Esophagus squamous epithelium (tissue), 5 donors: ENCODE data around the gene MAP3K5. TPM values are rescaled to one million over a fixed set of nuclear protein-coding genes. Genes with fewer than 3 reads are reported as not detected.
A peak's percentile ranks its signal among the peaks of the same experiment; 100 is the strongest.

ENCODE experiments used
- DNase-seq: peaks from one replicate; lab custom pipeline; 2025; lab: John Stamatoyannopoulos, UW
- H3K27ac ChIP-seq, 4 donors: fragments of 200-600 bp; sonication (generic); one replicate each; pipeline ENCODE4 v1.5.1; 2016 to 2019; ENCODE audit warnings: mild to moderate bottlenecking in 1 of 4
- H3K27me3 ChIP-seq, 4 donors: fragments of 200-600 bp; sonication (generic); 1 replicate in 3 of 4; 2 replicates in 1 of 4; pipeline versions ENCODE4 v1.5.1 to v1.6.0; 2017 to 2021; ENCODE audit warnings: antibody characterized with exemption in 1 of 4
- H3K36me3 ChIP-seq, 3 donors: fragments of 200-600 bp; sonication (generic); one replicate each; pipeline ENCODE4 v1.5.1; 2016 to 2019
- H3K4me1 ChIP-seq, 3 donors: fragments of 200-600 bp; sonication (generic); one replicate each; pipeline ENCODE4 v1.5.1; 2017 to 2019
- H3K4me3 ChIP-seq, 4 donors: fragments of 200-600 bp; sonication (generic); 1 replicate in 3 of 4; 2 replicates in 1 of 4; pipeline ENCODE4 v1.5.1; 2016 to 2019; ENCODE audit warnings: mild to moderate bottlenecking in 2 of 4, moderate library complexity in 1 of 4
- H3K9me3 ChIP-seq, 3 donors: fragments of 200-600 bp; sonication (generic); one replicate each; pipeline ENCODE4 v1.5.1; 2016 to 2019
- CTCF ChIP-seq, 6 experiments: fragments of 450-650 bp in 4 of 6; fragments of 200-600 bp in 2 of 6; sonication (generic) in 2 of 6; IDR thresholded peaks; one replicate each; pipeline ENCODE4 v1.5.1; 2016 to 2019; ENCODE audit warnings: antibody characterized with exemption in 6 of 6, mild to moderate bottlenecking in 4 of 6, moderate library complexity in 4 of 6
- POLR2A ChIP-seq, 4 donors: fragments of 450-650 bp; IDR thresholded peaks; one replicate each; pipeline ENCODE4 v1.6.1; 2017; ENCODE audit warnings: antibody characterized with exemption in 4 of 4, mild to moderate bottlenecking in 4 of 4, moderate library complexity in 3 of 4
- WGBS, 2 donors: methylation state at CpG; one replicate each; pipeline ENCODE4 v1.1.5; 2018; 5-methylcytosine and 5-hydroxymethylcytosine counted together
- intact Hi-C: fragments of 100-400 bp; cut with DNase I; formaldehyde crosslinking; loops from one replicate; pipeline ENCODE4 v1.15.0; 2022
- total RNA-seq, 4 donors: library from RNA; depleted of rRNA; stranded (reverse); fragments of >200 nt; gene quantifications; one replicate each; pipeline ENCODE4 v1.1.0, GENCODE V29; 2016
- donor health status: DM: yes; HTN: yes; CAD: no.

Gene MAP3K5
- total RNA-seq, 4 donors from 2014 or later, result 9.2 to 22.9 (median 20.9) TPM

GRCh38 chr6:136725124-136725523 lies 67.2 kb downstream of the MAP3K5 start:
- Histone ChIP-seq H3K4me3 (no peak overlapping the region), H3K9me3 (no peaks in the 10 kb centered on the region), H3K27ac (no peak overlapping the region), H3K36me3 (no peaks in the 10 kb centered on the region), H3K4me1 (peaks cover 5 to 10% (median 8%) of the 10 kb centered on the region in 3 donors), H3K27me3 (no peaks in the 10 kb centered on the region)
- 92 to 97% methylated on average over 4 of the region's 4 CpGs for WGBS, 2 donors
- no peak for DNase-seq
- no peak for TF ChIP-seq CTCF (IDR thresholded peaks at IDR 0.05)
- intact Hi-C loops, result no loop called here

DNA sequence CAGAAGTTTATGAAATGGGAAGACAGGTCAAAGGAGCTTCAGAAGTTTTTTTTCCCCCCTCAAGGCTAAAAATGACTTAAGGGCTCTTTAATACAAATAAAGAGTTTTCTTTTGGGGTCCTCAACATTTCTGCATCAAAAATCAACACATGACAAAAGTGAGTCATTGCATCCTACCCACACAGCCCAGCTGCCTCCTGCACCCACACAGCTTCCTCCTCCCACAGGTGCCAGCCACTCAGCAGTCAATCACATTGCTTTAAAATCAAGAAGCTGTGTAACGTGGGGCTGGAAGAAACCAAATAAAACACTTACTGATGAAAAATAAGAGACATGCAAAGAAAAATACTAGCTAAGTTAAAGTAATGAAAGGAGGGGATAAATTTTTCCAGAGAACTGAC lies 68.5 kb downstream of the MAP3K5 start:
- H3K9me3 ChIP-seq, result no peaks in the 10 kb centered on the region
- peaks cover 5 to 16% (median 10%) of the 10 kb centered on the region in 3 donors for H3K4me1 ChIP-seq
- no peaks in the 10 kb centered on the region for H3K27me3 ChIP-seq
- intact Hi-C loops, result no loop called here
- WGBS, 2 donors, result 14 to 18% methylated on average over 1 of the region's 1 CpG
- H3K27ac ChIP-seq, result no peak overlapping the region
- no peak for TF ChIP-seq POLR2A (IDR thresholded peaks at IDR 0.05)
- TF ChIP-seq CTCF (IDR thresholded peaks at IDR 0.05), result no peak
- H3K4me3 ChIP-seq, result no peak overlapping the region
- DNase-seq, result no peak
- H3K36me3 ChIP-seq, result no peaks in the 10 kb centered on the region

DNA sequence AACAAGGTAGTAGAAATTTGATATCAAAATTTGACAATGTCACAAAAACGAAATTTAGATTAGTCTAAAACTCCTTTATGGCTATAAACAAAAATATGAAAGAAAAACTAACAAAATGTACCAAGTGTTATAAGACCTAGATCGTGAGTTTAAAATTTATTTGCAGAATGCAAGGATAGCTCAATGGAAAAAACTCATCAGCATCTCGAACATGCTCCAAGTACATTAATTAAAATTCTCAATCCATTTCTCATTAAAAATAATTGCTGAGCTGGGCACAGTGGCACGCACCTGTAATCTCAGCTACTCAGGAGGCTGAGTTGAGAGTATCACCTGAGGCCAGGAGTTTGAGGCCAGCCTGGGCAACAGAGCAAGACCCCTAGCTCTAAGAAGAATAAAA lies 70.8 kb downstream of the MAP3K5 start:
- WGBS, 2 donors, result 82 to 85% methylated on average over 4 of the region's 4 CpGs
- TF ChIP-seq CTCF (IDR thresholded peaks at IDR 0.05) (no peak), POLR2A (IDR thresholded peaks at IDR 0.05) (no peak)
- H3K27ac ChIP-seq, result no peak overlapping the region

GRCh38 chr6:136720045-136720770 lies 72.1 kb downstream of the MAP3K5 start:
- WGBS, 2 donors, result 75 to 79% methylated on average over 13 of the region's 13 CpGs
- H3K4me3 ChIP-seq, result peak overlapping the region in 1 of 4 donors; percentile 4
- H3K27me3 ChIP-seq, result no peaks in the 10 kb centered on the region
- H3K4me1 ChIP-seq, result peaks cover 10 to 43% (median 29%) of the 10 kb centered on the region in 3 donors
- intact Hi-C loops, result no loop called here
- H3K36me3 ChIP-seq, result no peaks in the 10 kb centered on the region
- peak overlapping the region in 1 of 4 donors; percentile 32 for H3K27ac ChIP-seq
- H3K9me3 ChIP-seq, result no peaks in the 10 kb centered on the region
- DNase-seq, result no peak
- no peak for TF ChIP-seq CTCF (IDR thresholded peaks at IDR 0.05)

More for the DNA sequence above, 70.8 kb downstream of the MAP3K5 start:
- intact Hi-C loops, result no loop called here
- no peaks in the 10 kb centered on the region for H3K27me3 ChIP-seq
- H3K4me3 ChIP-seq, result no peak overlapping the region
- H3K4me1 ChIP-seq, result peaks cover 5 to 37% (median 24%) of the 10 kb centered on the region in 3 donors
- H3K9me3 ChIP-seq, result no peaks in the 10 kb centered on the region
- no peak for DNase-seq
- H3K36me3 ChIP-seq, result no peaks in the 10 kb centered on the region

- 17 to 51% methylated on average over 2 of the region's 2 CpGs for WGBS, 2 donors
- Histone ChIP-seq H3K4me1 (peaks cover 10 to 43% (median 29%) of the 10 kb centered on the region in 3 donors), H3K36me3 (no peaks in the 10 kb centered on the region), H3K27ac (peak overlapping the region in 1 of 4 donors; percentile 32), H3K27me3 (no peaks in the 10 kb centered on the region), H3K9me3 (no peaks in the 10 kb centered on the region), H3K4me3 (no peak overlapping the region)
- no peak for DNase-seq
- TF ChIP-seq CTCF (IDR thresholded peaks at IDR 0.05), result no peak
- no peak for TF ChIP-seq POLR2A (IDR thresholded peaks at IDR 0.05)
- intact Hi-C loops, result no loop called here
Observed at GRCh38 chr6:136719280-136720044, 72.8 kb downstream of the MAP3K5 start.
